HG02623 (cell line): Measurements from ENCODE around the gene PTPA.
"Not testable (repeated sequence)": the region's sequence is repeated elsewhere in the genome, so short reads cannot be mapped to it uniquely, and the experiment has no call there.

Experiments
- ATAC-seq: cut with Tn5 transposase; IDR thresholded peaks from one replicate; pipeline ENCODE4 v1.9.1; 2021; ENCODE audit warnings: moderate library complexity; ENCODE audit not compliant: unreplicated experiment

Gene PTPA

GRCh38 chr9:129150672-129151211 is 39.5 kb downstream of the PTPA start:
- ATAC-seq = no peak

GRCh38 chr9:129151469-129151868 is 40.3 kb downstream of the PTPA start:
- no peak for ATAC-seq

GRCh38 chr9:129154866-129155477 is 43.8 kb downstream of the PTPA start:
- no peak for ATAC-seq

- no peak for ATAC-seq
These were observed 44.9 kb downstream of the PTPA start for GRCh38 chr9:129156163-129156562.

GRCh38 chr9:129160712-129161533 is 49.7 kb downstream of the PTPA start:
- no peak for ATAC-seq

GRCh38 chr9:129161534-129161837 is 50.3 kb downstream of the PTPA start:
- no peak for ATAC-seq

- no peak for ATAC-seq
These were observed 51.4 kb downstream of the PTPA start for GRCh38 chr9:129162497-129163197.

- ATAC-seq = not testable (repeated sequence)
These were observed 52.0 kb downstream of the PTPA start for GRCh38 chr9:129163198-129163670.

GRCh38 chr9:129163753-129164152 is 52.5 kb downstream of the PTPA start:
- ATAC-seq = no peak

- no peak for ATAC-seq
These were observed 53.2 kb downstream of the PTPA start for GRCh38 chr9:129164246-129164930.

- ATAC-seq = no peak
These were observed 54.0 kb downstream of the PTPA start for GRCh38 chr9:129165198-129165597.

GRCh38 chr9:129166623-129167557 is 55.7 kb downstream of the PTPA start:
- ATAC-seq = no peak

- no peak for ATAC-seq
These were observed 59.0 kb downstream of the PTPA start for GRCh38 chr9:129170229-129170628.

GRCh38 chr9:129171993-129172751 is 61.0 kb downstream of the PTPA start:
- no peak for ATAC-seq

GRCh38 chr9:129172816-129173215 is 61.6 kb downstream of the PTPA start:
- ATAC-seq = no peak

GRCh38 chr9:129173296-129174101 is 62.3 kb downstream of the PTPA start:
- no peak for ATAC-seq

GRCh38 chr9:129174102-129174723 is 63.0 kb downstream of the PTPA start:
- ATAC-seq = no peak
